Hematopoietic multipotent progenitor cell treated with erythropoietin and hydrocortisone succinate and interleukin-3 and kit ligand, for 6 days (in vitro differentiated cells): Measurements from ENCODE around the gene SENP5.

Experiments used
- DNase-seq: peaks from one replicate; pipeline ENCODE4 v3.0.0-alpha.2; 2015

Gene SENP5

GRCh38 chr3:196886144-196886543, 18.4 kb downstream of the SENP5 start:
- no peak for DNase-seq

- no peak for DNase-seq
Observed at GRCh38 chr3:196889844-196890708, 22.4 kb downstream of the SENP5 start.

- no peak for DNase-seq
Observed at GRCh38 chr3:196894557-196895295, 27.0 kb downstream of the SENP5 start.

GRCh38 chr3:196896229-196896628, 28.5 kb downstream of the SENP5 start:
- DNase-seq: peak; percentile 30

- no peak for DNase-seq
Observed at GRCh38 chr3:196901768-196902167, 34.0 kb downstream of the SENP5 start.

- DNase-seq: no peak
Observed at GRCh38 chr3:196902296-196902695, 34.6 kb downstream of the SENP5 start.

- DNase-seq: no peak
Observed at GRCh38 chr3:196903740-196904139, 36.0 kb downstream of the SENP5 start.

- no peak for DNase-seq
Observed at GRCh38 chr3:196914866-196915265, 47.1 kb downstream of the SENP5 start.

GRCh38 chr3:196915375-196915774, 47.7 kb downstream of the SENP5 start:
- DNase-seq: no peak

- no peak for DNase-seq
Observed at GRCh38 chr3:196916221-196916620, 48.5 kb downstream of the SENP5 start.

- DNase-seq: no peak
Observed at GRCh38 chr3:196916995-196917394, 49.3 kb downstream of the SENP5 start.

- DNase-seq: no peak
Observed at GRCh38 chr3:196918968-196919367, 51.2 kb downstream of the SENP5 start.

GRCh38 chr3:196920733-196921132, 53.0 kb downstream of the SENP5 start:
- DNase-seq: peak; percentile 31

GRCh38 chr3:196927571-196928453, 60.1 kb downstream of the SENP5 start:
- DNase-seq: no peak

GRCh38 chr3:196931157-196931556, 63.4 kb downstream of the SENP5 start:
- DNase-seq: no peak

GRCh38 chr3:196931828-196932587, 64.3 kb downstream of the SENP5 start:
- no peak for DNase-seq

- DNase-seq: no peak
Observed at GRCh38 chr3:196932600-196932999, 64.9 kb downstream of the SENP5 start.

GRCh38 chr3:196936288-196936687, 68.6 kb downstream of the SENP5 start:
- no peak for DNase-seq

- DNase-seq: no peak
Observed at GRCh38 chr3:196938124-196938523, 70.4 kb downstream of the SENP5 start.

- no peak for DNase-seq
Observed at GRCh38 chr3:196938576-196938975, 70.9 kb downstream of the SENP5 start.

- peak; percentile 71 for DNase-seq
Observed at GRCh38 chr3:196941729-196942225, 74.1 kb downstream of the SENP5 start.
